Uterus (tissue), 4 donors: ENCODE data around the gene MSI2. TPM values are rescaled to one million over a fixed set of nuclear protein-coding genes. Genes with fewer than 3 reads are reported as not detected.

Experiments used
- DNase-seq, 2 donors: peaks; one replicate each; pipeline ENCODE4 v3.0.0-alpha.2; 2019 to 2020
- H3K27ac ChIP-seq, 2 donors: fragments of 200-600 bp; sonication (generic); 1 replicate in 1 of 2; 2 replicates in 1 of 2; pipeline ENCODE4 v1.5.1; 2016 to 2018
- H3K27me3 ChIP-seq, 2 donors: fragments of 200-600 bp; sonication (generic); one replicate each; pipeline ENCODE4 v1.5.1; 2018 to 2019; ENCODE audit warnings: control low read depth in 1 of 2
- H3K36me3 ChIP-seq, 2 donors: fragments of 200-600 bp; sonication (generic); one replicate each; pipeline ENCODE4 v1.5.1; 2019; ENCODE audit warnings: control low read depth in 1 of 2
- H3K4me1 ChIP-seq, 2 donors: fragments of 200-600 bp; sonication (generic); one replicate each; pipeline ENCODE4 v1.5.1; 2018 to 2019; ENCODE audit warnings: control low read depth in 1 of 2
- H3K4me3 ChIP-seq, 2 donors: fragments of 200-600 bp; sonication (generic); 1 replicate in 1 of 2; 2 replicates in 1 of 2; pipeline ENCODE4 v1.5.1; 2018 to 2019; ENCODE audit warnings: mild to moderate bottlenecking in 1 of 2
- H3K9me3 ChIP-seq, 2 donors: fragments of 200-600 bp; sonication (generic); one replicate each; pipeline ENCODE4 v1.5.1; 2019; ENCODE audit warnings: control low read depth in 1 of 2
- POLR2A ChIP-seq, 2 donors: fragments of 450-650 bp; IDR thresholded peaks; one replicate each; pipeline ENCODE4 v1.6.1; 2016; ENCODE audit warnings: antibody characterized with exemption in 2 of 2, mild to moderate bottlenecking in 1 of 2, moderate library complexity in 1 of 2
- intact Hi-C: fragments of 100-400 bp; cut with DNase I; formaldehyde crosslinking; loops from one replicate; pipeline ENCODE4 v1.15.1; 2023; ENCODE audit warnings: low total_unique reads
- total RNA-seq, 4 donors: library from RNA; depleted of rRNA in 3 of 4; stranded (reverse); fragments of >200 nt in 3 of 4; gene quantifications; one replicate each; pipeline versions ENCODE4 v1.1.0 to v1.2.4, GENCODE V29; 2014 to 2023
- TF ChIP-seq, protein P1 (sequence below), 4 experiments: fragments of 200-600 bp in 2 of 4; fragments of 450-650 bp in 2 of 4; sonication (generic) in 2 of 4; IDR thresholded peaks; one replicate each; pipeline ENCODE4 v1.5.1; 2016 to 2019; ENCODE audit warnings: antibody characterized with exemption in 4 of 4, mild to moderate bottlenecking in 2 of 4, moderate library complexity in 1 of 4
- donor health status: DM: yes; HTN: yes; CAD: no.

MSI2 gene
- total RNA-seq, 4 donors from 2014 or later = 13.2 to 60.8 (median 44.5) TPM

DNA sequence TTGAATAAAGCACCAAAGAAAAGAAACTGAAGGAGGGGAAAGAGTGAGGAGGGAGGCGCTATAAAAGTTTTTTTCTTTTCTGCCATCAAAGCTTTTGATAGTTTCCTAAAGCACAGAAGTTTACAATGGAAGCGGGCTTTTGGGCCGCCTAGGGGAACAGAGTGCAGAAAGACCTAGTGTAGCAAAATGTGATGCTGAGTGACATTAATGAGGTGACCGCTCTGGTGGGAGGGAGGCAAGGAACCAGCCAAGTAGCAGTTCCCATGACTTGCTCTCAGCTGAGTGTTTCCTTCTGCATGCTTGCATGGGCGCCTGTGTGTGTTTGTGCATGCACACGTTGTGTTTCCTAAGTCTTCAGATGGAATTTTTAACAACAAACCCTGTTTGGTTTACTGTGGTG lies 15.5 kb downstream of the MSI2 start:
- Histone ChIP-seq H3K4me1 (no peaks in the 10 kb centered on the region), H3K27ac (no peak overlapping the region), H3K9me3 (no peaks in the 10 kb centered on the region), H3K36me3 (no peaks in the 10 kb centered on the region), H3K4me3 (no peak overlapping the region), H3K27me3 (no peaks in the 10 kb centered on the region)
- no peak for TF ChIP-seq POLR2A (IDR thresholded peaks at IDR 0.05)
- TF ChIP-seq, protein P1, sequence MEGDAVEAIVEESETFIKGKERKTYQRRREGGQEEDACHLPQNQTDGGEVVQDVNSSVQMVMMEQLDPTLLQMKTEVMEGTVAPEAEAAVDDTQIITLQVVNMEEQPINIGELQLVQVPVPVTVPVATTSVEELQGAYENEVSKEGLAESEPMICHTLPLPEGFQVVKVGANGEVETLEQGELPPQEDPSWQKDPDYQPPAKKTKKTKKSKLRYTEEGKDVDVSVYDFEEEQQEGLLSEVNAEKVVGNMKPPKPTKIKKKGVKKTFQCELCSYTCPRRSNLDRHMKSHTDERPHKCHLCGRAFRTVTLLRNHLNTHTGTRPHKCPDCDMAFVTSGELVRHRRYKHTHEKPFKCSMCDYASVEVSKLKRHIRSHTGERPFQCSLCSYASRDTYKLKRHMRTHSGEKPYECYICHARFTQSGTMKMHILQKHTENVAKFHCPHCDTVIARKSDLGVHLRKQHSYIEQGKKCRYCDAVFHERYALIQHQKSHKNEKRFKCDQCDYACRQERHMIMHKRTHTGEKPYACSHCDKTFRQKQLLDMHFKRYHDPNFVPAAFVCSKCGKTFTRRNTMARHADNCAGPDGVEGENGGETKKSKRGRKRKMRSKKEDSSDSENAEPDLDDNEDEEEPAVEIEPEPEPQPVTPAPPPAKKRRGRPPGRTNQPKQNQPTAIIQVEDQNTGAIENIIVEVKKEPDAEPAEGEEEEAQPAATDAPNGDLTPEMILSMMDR (IDR thresholded peaks at IDR 0.05) = no peak
- intact Hi-C loops = loop anchor here (10.0 kb wide), 1 partner anchor 163 kb away; no protein-coding TSS in a partner anchor
- no peak for DNase-seq

DNA sequence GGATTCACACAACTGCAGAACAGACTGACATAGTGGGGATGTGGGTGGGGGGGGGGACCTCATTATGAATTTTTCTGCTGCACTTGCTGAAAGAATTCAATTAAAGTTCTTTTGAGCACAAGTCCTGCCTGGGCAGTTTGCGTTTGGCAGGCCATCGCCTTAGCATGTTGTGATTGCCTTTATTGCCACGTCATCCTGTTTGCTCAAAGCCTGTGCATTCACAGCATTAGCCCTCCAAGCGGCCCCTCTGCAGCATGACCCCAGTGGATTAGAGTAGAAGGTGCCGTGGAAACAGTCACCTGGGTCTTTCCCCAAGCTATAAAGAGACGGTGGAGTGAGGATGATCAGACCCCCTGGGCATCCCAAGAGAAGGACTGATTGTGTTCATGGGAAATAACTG lies 17.2 kb downstream of the MSI2 start:
- intact Hi-C loops = loop anchor here (10.0 kb wide), 1 partner anchor 161 kb away; no protein-coding TSS in a partner anchor
- no peaks in the 10 kb centered on the region for H3K27me3 ChIP-seq

DNA sequence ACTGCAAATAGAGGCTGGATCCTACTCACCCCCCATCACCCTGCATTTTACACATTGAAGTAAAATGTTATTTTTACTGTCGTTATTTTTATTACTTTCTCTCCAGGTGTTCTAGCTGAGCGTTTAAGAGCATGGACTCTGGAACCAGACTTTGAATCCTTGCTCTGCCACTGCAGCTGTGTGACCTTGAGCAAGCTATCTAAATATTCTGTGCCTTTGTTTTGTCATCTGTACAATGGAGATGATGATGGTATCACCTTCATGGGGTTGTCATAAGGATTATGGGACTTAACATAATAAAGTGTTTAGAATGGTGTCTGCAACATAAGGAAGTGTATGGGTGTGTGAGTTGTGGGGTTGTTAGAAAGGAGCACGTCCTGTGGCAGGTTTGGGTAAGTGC lies 17.8 kb downstream of the MSI2 start:
- no peaks in the 10 kb centered on the region for H3K36me3 ChIP-seq
- H3K27ac ChIP-seq = no peak overlapping the region
- TF ChIP-seq, protein P1 (IDR thresholded peaks at IDR 0.05) = no peak
- no peak for TF ChIP-seq POLR2A (IDR thresholded peaks at IDR 0.05)
- no peak for DNase-seq
- H3K9me3 ChIP-seq = no peaks in the 10 kb centered on the region
- H3K4me3 ChIP-seq = no peak overlapping the region
- H3K4me1 ChIP-seq = no peaks in the 10 kb centered on the region
- no peaks in the 10 kb centered on the region for H3K27me3 ChIP-seq
- intact Hi-C loops = loop anchor here (10.0 kb wide), 1 partner anchor 161 kb away; no protein-coding TSS in a partner anchor

More for the DNA sequence above, 17.2 kb downstream of the MSI2 start:
- no peak for DNase-seq
- Histone ChIP-seq H3K4me1 (no peaks in the 10 kb centered on the region), H3K27ac (no peak overlapping the region), H3K36me3 (no peaks in the 10 kb centered on the region), H3K9me3 (no peaks in the 10 kb centered on the region), H3K4me3 (no peak overlapping the region)
- TF ChIP-seq, protein P1 (IDR thresholded peaks at IDR 0.05) = no peak
- no peak for TF ChIP-seq POLR2A (IDR thresholded peaks at IDR 0.05)

DNA sequence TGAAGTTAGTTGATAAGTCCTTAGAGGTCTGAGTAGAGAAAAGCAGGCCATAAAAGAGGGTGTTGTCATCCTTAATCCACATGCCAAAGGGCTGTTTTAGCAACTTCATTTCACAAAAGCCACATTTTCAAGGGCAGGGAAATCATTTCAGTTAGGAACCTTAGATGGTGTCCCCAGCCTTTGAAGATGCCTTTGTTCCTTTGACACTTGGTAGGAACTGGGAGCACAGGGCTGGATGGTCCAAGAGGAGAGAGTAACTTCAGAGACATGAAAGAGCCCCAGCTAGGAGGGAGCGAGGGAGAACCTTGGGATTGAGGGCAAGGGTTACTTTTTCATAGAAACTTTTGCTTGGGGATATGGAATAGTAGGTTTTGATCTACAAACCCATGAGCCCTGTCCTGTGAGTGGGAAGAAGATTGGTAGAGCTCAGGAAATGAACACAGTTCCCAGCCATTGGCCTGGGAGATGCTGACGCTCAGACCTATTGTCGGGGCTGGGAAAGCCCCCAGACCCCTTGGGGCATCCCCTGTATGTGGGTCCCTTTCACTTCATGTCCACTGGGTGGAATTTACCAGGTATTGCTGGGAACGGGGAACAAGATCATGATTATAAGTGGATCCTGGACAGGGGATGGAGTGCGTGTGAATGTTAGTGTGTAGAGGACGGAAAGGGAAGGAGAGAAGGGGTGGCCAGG lies 18.9 kb downstream of the MSI2 start:
- no peak overlapping the region for H3K27ac ChIP-seq
- TF ChIP-seq, protein P1 (IDR thresholded peaks at IDR 0.05) = no peak
- TF ChIP-seq POLR2A (IDR thresholded peaks at IDR 0.05) = no peak
- no peaks in the 10 kb centered on the region for H3K9me3 ChIP-seq
- H3K27me3 ChIP-seq = no peaks in the 10 kb centered on the region
- no peak for DNase-seq
- no peak overlapping the region for H3K4me3 ChIP-seq
- no peaks in the 10 kb centered on the region for H3K4me1 ChIP-seq
- intact Hi-C loops = loop anchor here (10.0 kb wide), 1 partner anchor 160 kb away; no protein-coding TSS in a partner anchor
- H3K36me3 ChIP-seq = no peaks in the 10 kb centered on the region

DNA sequence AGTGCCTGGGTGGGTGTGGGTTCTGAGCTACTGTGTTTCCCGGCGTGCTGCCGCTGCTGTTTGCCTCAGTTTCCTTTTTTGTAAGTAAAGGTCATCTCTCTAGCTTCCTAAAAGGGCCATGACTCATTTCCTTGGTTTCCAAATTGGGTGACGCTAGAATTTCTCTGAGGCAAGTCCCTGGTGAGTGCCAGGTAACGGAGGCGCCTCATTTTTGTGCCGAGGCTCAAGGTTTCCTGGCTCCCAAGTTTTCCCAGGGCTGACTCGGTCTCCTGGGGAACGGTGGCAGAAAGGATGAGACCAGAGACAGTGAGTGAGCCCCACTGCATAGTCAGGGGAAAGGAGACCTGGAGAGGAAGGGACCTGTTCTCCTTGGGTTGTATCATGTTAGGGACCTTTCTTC lies 20.3 kb downstream of the MSI2 start:
- no peak for TF ChIP-seq POLR2A (IDR thresholded peaks at IDR 0.05)
- TF ChIP-seq, protein P1 (IDR thresholded peaks at IDR 0.05) = no peak
- no peak overlapping the region for H3K4me3 ChIP-seq
- DNase-seq = no peak

More for the DNA sequence above, 20.3 kb downstream of the MSI2 start:
- intact Hi-C loops = loop anchor here (10.0 kb wide), 1 partner anchor 158 kb away; no protein-coding TSS in a partner anchor
- H3K27me3 ChIP-seq = no peaks in the 10 kb centered on the region
- H3K9me3 ChIP-seq = no peaks in the 10 kb centered on the region
- no peak overlapping the region for H3K27ac ChIP-seq
- no peaks in the 10 kb centered on the region for H3K4me1 ChIP-seq
- no peaks in the 10 kb centered on the region for H3K36me3 ChIP-seq
